SU-DHL-6 (cell line): ENCODE measurements around the gene CXCR1.

ENCODE experiments used
- H2AFZ ChIP-seq: fragments of 200-600 bp; sonication (generic); 2 replicates; pipeline ENCODE4 v1.6.1; 2014; ENCODE audit warnings: low read depth, mild to moderate bottlenecking, moderate library complexity, mixed read lengths, antibody characterized with exemption, low read length; ENCODE audit not compliant: severe bottlenecking
- H3F3A ChIP-seq: fragments of 200-600 bp; shearing (Covaris generic); 2 replicates; pipeline ENCODE4 v1.6.0; 2016; ENCODE audit warnings: antibody characterized with exemption, mild to moderate bottlenecking; ENCODE audit not compliant: insufficient read depth
- H3K27ac ChIP-seq: fragments of 200-600 bp; sonication (generic); 2 replicates; pipeline ENCODE4 v1.5.1; 2016; ENCODE audit warnings: low read depth, mild to moderate bottlenecking, low read length, moderate library complexity, mixed read lengths
- H3K27me3 ChIP-seq: fragments of 200-600 bp; sonication (generic), shearing (Covaris generic); 2 replicates; pipeline ENCODE4 v1.6.0; 2014; ENCODE audit warnings: mild to moderate bottlenecking, low read length
- H3K36me3 ChIP-seq: fragments of 200-600 bp; sonication (generic); 2 replicates; pipeline ENCODE4 v1.6.1; 2014; ENCODE audit warnings: mild to moderate bottlenecking, low read length, mixed read lengths
- H3K4me2 ChIP-seq: fragments of 300-600, 200-600 bp; shearing (Covaris generic), sonication (generic); 2 replicates; pipeline ENCODE4 v1.6.0; 2014; ENCODE audit warnings: low read length, low read depth, mild to moderate bottlenecking; ENCODE audit not compliant: poor library complexity, severe bottlenecking
- H3K4me3 ChIP-seq: fragments of 200-600 bp; sonication (generic); 2 replicates; pipeline ENCODE4 v1.5.1; 2014; ENCODE audit warnings: antibody characterized with exemption, low read length, mild to moderate bottlenecking, mixed read lengths; ENCODE audit not compliant: insufficient read depth, poor library complexity, severe bottlenecking
- H3K79me2 ChIP-seq: fragments of 200-600 bp; sonication (generic); 2 replicates; pipeline ENCODE4 v1.6.1; 2014; ENCODE audit warnings: mild to moderate bottlenecking, low read length, moderate library complexity; ENCODE audit not compliant: insufficient read depth
- H3K9ac ChIP-seq: fragments of 200-600 bp; sonication (generic); 2 replicates; pipeline ENCODE4 v1.7.0; 2014; ENCODE audit warnings: mild to moderate bottlenecking, low read length
- H3K9me2 ChIP-seq: fragments of 200-600 bp; sonication (generic); replicated peaks from 2 replicates; pipeline ENCODE4 v1.6.1; 2014; ENCODE audit warnings: low read length; ENCODE audit not compliant: insufficient read depth
- H3K9me3 ChIP-seq: fragments of 200-600 bp; sonication (generic); 2 replicates; pipeline ENCODE4 v1.6.1; 2014; ENCODE audit warnings: low read length, mixed read lengths; ENCODE audit not compliant: insufficient read depth
- H4K20me1 ChIP-seq: fragments of 200-600 bp; sonication (generic); 2 replicates; pipeline ENCODE4 v1.6.1; 2014; ENCODE audit warnings: low read depth, mild to moderate bottlenecking, antibody characterized with exemption, low read length, moderate library complexity, mixed read lengths
- EZH2phosphoT487 ChIP-seq: fragments of 200-600 bp; sonication (generic), shearing (Covaris generic); conservative IDR thresholded peaks from 2 replicates; pipeline ENCODE4 v1.6.1; 2018; ENCODE audit warnings: mild to moderate bottlenecking, antibody characterized with exemption, low read length, moderate library complexity, mixed read lengths
- TF ChIP-seq, protein P1 (sequence below): fragments of 200-600 bp; sonication (generic); IDR thresholded peaks from one replicate; pipeline ENCODE4 v1.5.1; 2017; ENCODE audit warnings: antibody characterized with exemption, mild to moderate bottlenecking, low read length, moderate library complexity; ENCODE audit not compliant: insufficient read depth, poor library complexity, severe bottlenecking

The CXCR1 gene

DNA sequence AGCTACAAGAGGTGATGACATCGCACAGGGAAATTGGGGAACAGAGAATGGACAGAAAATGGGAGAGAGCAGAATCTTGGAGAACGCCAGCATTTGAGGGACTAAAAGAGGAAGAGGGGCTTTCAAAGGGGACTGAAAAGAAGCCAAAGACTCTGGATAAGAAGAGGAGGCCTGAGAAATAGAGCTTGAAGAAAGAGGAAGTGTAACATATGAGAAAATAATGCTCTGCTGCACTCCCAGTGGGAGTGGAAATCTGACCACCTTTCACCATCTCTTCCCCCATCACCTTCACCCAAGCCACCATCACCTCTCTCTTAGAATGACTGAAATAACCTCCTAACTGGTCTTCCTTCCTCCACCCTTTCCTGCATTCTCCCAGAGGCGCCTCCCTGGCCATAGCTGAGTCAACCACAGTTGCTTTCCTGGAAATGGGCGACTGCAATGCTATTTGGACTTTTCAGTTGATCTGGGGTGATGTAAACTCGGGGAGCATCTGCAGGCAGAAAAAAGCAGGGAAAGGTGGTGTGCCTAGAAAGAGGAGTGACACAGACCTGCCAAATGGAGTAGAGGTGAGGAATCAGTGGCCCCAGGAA, 16.8 kb downstream of the CXCR1 start:
- H3K79me2 ChIP-seq, result no peaks in the 10 kb centered on the region
- no peaks in the 10 kb centered on the region for H4K20me1 ChIP-seq
- no peak for TF ChIP-seq EZH2phosphoT487
- TF ChIP-seq, protein P1, sequence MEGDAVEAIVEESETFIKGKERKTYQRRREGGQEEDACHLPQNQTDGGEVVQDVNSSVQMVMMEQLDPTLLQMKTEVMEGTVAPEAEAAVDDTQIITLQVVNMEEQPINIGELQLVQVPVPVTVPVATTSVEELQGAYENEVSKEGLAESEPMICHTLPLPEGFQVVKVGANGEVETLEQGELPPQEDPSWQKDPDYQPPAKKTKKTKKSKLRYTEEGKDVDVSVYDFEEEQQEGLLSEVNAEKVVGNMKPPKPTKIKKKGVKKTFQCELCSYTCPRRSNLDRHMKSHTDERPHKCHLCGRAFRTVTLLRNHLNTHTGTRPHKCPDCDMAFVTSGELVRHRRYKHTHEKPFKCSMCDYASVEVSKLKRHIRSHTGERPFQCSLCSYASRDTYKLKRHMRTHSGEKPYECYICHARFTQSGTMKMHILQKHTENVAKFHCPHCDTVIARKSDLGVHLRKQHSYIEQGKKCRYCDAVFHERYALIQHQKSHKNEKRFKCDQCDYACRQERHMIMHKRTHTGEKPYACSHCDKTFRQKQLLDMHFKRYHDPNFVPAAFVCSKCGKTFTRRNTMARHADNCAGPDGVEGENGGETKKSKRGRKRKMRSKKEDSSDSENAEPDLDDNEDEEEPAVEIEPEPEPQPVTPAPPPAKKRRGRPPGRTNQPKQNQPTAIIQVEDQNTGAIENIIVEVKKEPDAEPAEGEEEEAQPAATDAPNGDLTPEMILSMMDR, result no peak
- H2AFZ ChIP-seq, result no peak overlapping the region
- no peak overlapping the region for H3K4me3 ChIP-seq
- no peak overlapping the region for H3K9ac ChIP-seq
- no peak overlapping the region for H3K27ac ChIP-seq
- H3F3A ChIP-seq, result no peaks in the 10 kb centered on the region
- H3K36me3 ChIP-seq, result no peaks in the 10 kb centered on the region
- no peaks in the 10 kb centered on the region for H3K9me3 ChIP-seq
- H3K9me2 ChIP-seq, result no peaks in the 10 kb centered on the region
- H3K4me2 ChIP-seq, result no peak overlapping the region
- no peaks in the 10 kb centered on the region for H3K27me3 ChIP-seq

- no peaks in the 10 kb centered on the region for H3K9me2 ChIP-seq
- no peak overlapping the region for H3K9ac ChIP-seq
- H3K27me3 ChIP-seq, result no peaks in the 10 kb centered on the region
- H3K36me3 ChIP-seq, result no peaks in the 10 kb centered on the region
- H2AFZ ChIP-seq, result no peak overlapping the region
- H3K9me3 ChIP-seq, result no peaks in the 10 kb centered on the region
- no peak overlapping the region for H3K27ac ChIP-seq
- no peak overlapping the region for H3K4me3 ChIP-seq
- H3K79me2 ChIP-seq, result no peaks in the 10 kb centered on the region
- no peak overlapping the region for H3K4me2 ChIP-seq
- no peak for TF ChIP-seq EZH2phosphoT487
- TF ChIP-seq, protein P1, result no peak
- no peaks in the 10 kb centered on the region for H4K20me1 ChIP-seq
- no peaks in the 10 kb centered on the region for H3F3A ChIP-seq
Measured at GRCh38 chr2:218149098-218149497, 17.7 kb downstream of the CXCR1 start.

DNA sequence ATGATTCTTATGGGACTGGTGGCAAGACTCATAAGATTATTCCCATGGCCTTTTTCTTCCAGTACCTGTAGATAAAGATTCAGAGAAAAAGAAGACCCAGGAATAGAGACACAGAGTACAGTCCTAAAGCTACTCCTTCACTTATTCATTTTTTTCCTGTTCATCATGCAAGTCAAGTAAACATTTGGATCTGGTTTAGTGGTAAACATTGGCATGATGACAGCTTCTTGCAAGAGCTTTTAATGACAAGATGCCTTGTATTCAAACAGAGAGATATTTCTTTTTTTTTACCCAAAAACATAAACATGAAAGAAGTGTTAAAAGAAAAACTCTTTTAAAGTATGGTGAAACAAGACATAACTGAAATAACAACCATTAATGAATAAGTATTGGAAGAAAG, 20.7 kb downstream of the CXCR1 start:
- H4K20me1 ChIP-seq, result no peaks in the 10 kb centered on the region
- H3K4me2 ChIP-seq, result no peak overlapping the region
- no peaks in the 10 kb centered on the region for H3K9me2 ChIP-seq
- H3F3A ChIP-seq, result no peaks in the 10 kb centered on the region
- no peaks in the 10 kb centered on the region for H3K9me3 ChIP-seq
- H3K4me3 ChIP-seq, result no peak overlapping the region
- TF ChIP-seq EZH2phosphoT487, result no peak
- TF ChIP-seq, protein P1, result no peak
- H2AFZ ChIP-seq, result no peak overlapping the region
- H3K9ac ChIP-seq, result no peak overlapping the region
- no peak overlapping the region for H3K27ac ChIP-seq
- H3K27me3 ChIP-seq, result no peaks in the 10 kb centered on the region
- no peaks in the 10 kb centered on the region for H3K36me3 ChIP-seq
- no peaks in the 10 kb centered on the region for H3K79me2 ChIP-seq
